ENCODE measurements around the gene TCHHL1. TPM values are rescaled to one million over a fixed set of nuclear protein-coding genes. Genes with fewer than 3 reads are reported as not detected.

The TCHHL1 gene
- total and polyA plus RNA-seq, 2 donors, result 0.05 to 0.16 TPM

GRCh38 chr1:152047730-152048415 lies 41.0 kb downstream of the TCHHL1 start:
- Histone ChIP-seq H3K36me3 (ENCODE audit: control insufficient read depth in 2 of 2, insufficient read depth in 2 of 2, low read length in 1 of 2) (no peaks in the 10 kb centered on the region), H3K27ac (ENCODE audit: low read depth in 1 of 2, low read length in 1 of 2) (peak overlapping the region; percentile 95 to 98), H3K9me3 (ENCODE audit: control insufficient read depth in 2 of 2, insufficient read depth in 1 of 2, low read length in 1 of 2) (no peaks in the 10 kb centered on the region), H3K27me3 (ENCODE audit: control insufficient read depth in 2 of 2, insufficient read depth in 1 of 2, low read length in 1 of 2) (peaks cover 0 to 3% of the 10 kb centered on the region in 2 donors), H3K4me3 (ENCODE audit: low read length in 2 of 2) (peak overlapping the region; percentile 13 to 43), H3K4me1 (ENCODE audit: control insufficient read depth in 2 of 2, insufficient read depth in 2 of 2, low read length in 2 of 2) (peaks cover 15 to 27% of the 10 kb centered on the region in 2 donors)
- peak in 8 of 9 donors; percentile 64 to 91 (median 72) for DNase-seq (ENCODE audit: low read depth in 6 of 9, low spot score in 9 of 9)
- WGBS, result 5% methylated on average over 13 of the region's 13 CpGs

- 80% methylated on average over 5 of the region's 5 CpGs for WGBS
- H3K36me3 ChIP-seq (ENCODE audit: control insufficient read depth in 2 of 2, insufficient read depth in 2 of 2, low read length in 1 of 2), result no peaks in the 10 kb centered on the region
- peak overlapping the region in 1 of 2 donors; percentile 13 for H3K4me3 ChIP-seq (ENCODE audit: low read length in 2 of 2)
- H3K4me1 ChIP-seq (ENCODE audit: control insufficient read depth in 2 of 2, insufficient read depth in 2 of 2, low read length in 2 of 2), result peaks cover 15 to 27% of the 10 kb centered on the region in 2 donors
- H3K9me3 ChIP-seq (ENCODE audit: control insufficient read depth in 2 of 2, insufficient read depth in 1 of 2, low read length in 1 of 2), result no peaks in the 10 kb centered on the region
- peak overlapping the region; percentile 95 to 98 for H3K27ac ChIP-seq (ENCODE audit: low read depth in 1 of 2, low read length in 1 of 2)
- no peaks in the 10 kb centered on the region for H3K27me3 ChIP-seq (ENCODE audit: control insufficient read depth in 2 of 2, insufficient read depth in 1 of 2, low read length in 1 of 2)
- DNase-seq (ENCODE audit: low read depth in 6 of 9, low spot score in 9 of 9), result peak in 1 of 9 donors; percentile 19
Observed at GRCh38 chr1:152047413-152047729, 41.5 kb downstream of the TCHHL1 start.

- Histone ChIP-seq H3K9me3 (ENCODE audit: control insufficient read depth in 2 of 2, insufficient read depth in 1 of 2, low read length in 1 of 2) (no peaks in the 10 kb centered on the region), H3K27ac (ENCODE audit: low read depth in 1 of 2, low read length in 1 of 2) (no peak overlapping the region), H3K4me3 (ENCODE audit: low read length in 2 of 2) (no peak overlapping the region), H3K36me3 (ENCODE audit: control insufficient read depth in 2 of 2, insufficient read depth in 2 of 2, low read length in 1 of 2) (no peaks in the 10 kb centered on the region), H3K4me1 (ENCODE audit: control insufficient read depth in 2 of 2, insufficient read depth in 2 of 2, low read length in 2 of 2) (peaks cover 20 to 34% of the 10 kb centered on the region in 2 donors), H3K27me3 (ENCODE audit: control insufficient read depth in 2 of 2, insufficient read depth in 1 of 2, low read length in 1 of 2) (no peaks in the 10 kb centered on the region)
- 69% methylated on average over 3 of the region's 3 CpGs for whole genome bisulfite sequencing
- peak in 1 of 9 donors; percentile 32 for DNase-seq (ENCODE audit: low read depth in 6 of 9, low spot score in 9 of 9)
Observed at GRCh38 chr1:152044386-152044785, 44.5 kb downstream of the TCHHL1 start.

GRCh38 chr1:152043870-152044269 lies 45.0 kb downstream of the TCHHL1 start:
- H3K9me3 ChIP-seq (ENCODE audit: control insufficient read depth in 2 of 2, insufficient read depth in 1 of 2, low read length in 1 of 2), result no peaks in the 10 kb centered on the region
- H3K27ac ChIP-seq (ENCODE audit: low read depth in 1 of 2, low read length in 1 of 2), result no peak overlapping the region
- no peaks in the 10 kb centered on the region for H3K36me3 ChIP-seq (ENCODE audit: control insufficient read depth in 2 of 2, insufficient read depth in 2 of 2, low read length in 1 of 2)
- H3K4me1 ChIP-seq (ENCODE audit: control insufficient read depth in 2 of 2, insufficient read depth in 2 of 2, low read length in 2 of 2), result peaks cover 22 to 39% of the 10 kb centered on the region in 2 donors
- H3K4me3 ChIP-seq (ENCODE audit: low read length in 2 of 2), result no peak overlapping the region
- DNase-seq (ENCODE audit: low read depth in 6 of 9, low spot score in 9 of 9), result no peak
- WGBS, result 96% methylated on average over 5 of the region's 5 CpGs
- no peaks in the 10 kb centered on the region for H3K27me3 ChIP-seq (ENCODE audit: control insufficient read depth in 2 of 2, insufficient read depth in 1 of 2, low read length in 1 of 2)

GRCh38 chr1:152042030-152042429 lies 46.8 kb downstream of the TCHHL1 start:
- Histone ChIP-seq H3K36me3 (ENCODE audit: control insufficient read depth in 2 of 2, insufficient read depth in 2 of 2, low read length in 1 of 2) (no peaks in the 10 kb centered on the region), H3K9me3 (ENCODE audit: control insufficient read depth in 2 of 2, insufficient read depth in 1 of 2, low read length in 1 of 2) (no peaks in the 10 kb centered on the region), H3K4me1 (ENCODE audit: control insufficient read depth in 2 of 2, insufficient read depth in 2 of 2, low read length in 2 of 2) (peaks cover 20 to 40% of the 10 kb centered on the region in 2 donors), H3K4me3 (ENCODE audit: low read length in 2 of 2) (no peak overlapping the region), H3K27ac (ENCODE audit: low read depth in 1 of 2, low read length in 1 of 2) (no peak overlapping the region), H3K27me3 (ENCODE audit: control insufficient read depth in 2 of 2, insufficient read depth in 1 of 2, low read length in 1 of 2) (no peaks in the 10 kb centered on the region)
- DNase-seq (ENCODE audit: low read depth in 6 of 9, low spot score in 9 of 9), result no peak
- 89% methylated on average over 1 of the region's 1 CpG for WGBS

GRCh38 chr1:152039886-152040285 lies 49.0 kb downstream of the TCHHL1 start:
- Histone ChIP-seq H3K9me3 (ENCODE audit: control insufficient read depth in 2 of 2, insufficient read depth in 1 of 2, low read length in 1 of 2) (no peaks in the 10 kb centered on the region), H3K4me3 (ENCODE audit: low read length in 2 of 2) (no peak overlapping the region), H3K36me3 (ENCODE audit: control insufficient read depth in 2 of 2, insufficient read depth in 2 of 2, low read length in 1 of 2) (no peaks in the 10 kb centered on the region), H3K27me3 (ENCODE audit: control insufficient read depth in 2 of 2, insufficient read depth in 1 of 2, low read length in 1 of 2) (no peaks in the 10 kb centered on the region), H3K27ac (ENCODE audit: low read depth in 1 of 2, low read length in 1 of 2) (no peak overlapping the region), H3K4me1 (ENCODE audit: control insufficient read depth in 2 of 2, insufficient read depth in 2 of 2, low read length in 2 of 2) (peaks cover 22 to 42% of the 10 kb centered on the region in 2 donors)
- peak in 1 of 9 donors; percentile 26 for DNase-seq (ENCODE audit: low read depth in 6 of 9, low spot score in 9 of 9)
- 79% methylated on average over 1 of the region's 1 CpG for WGBS

GRCh38 chr1:152039461-152039860 lies 49.4 kb downstream of the TCHHL1 start:
- WGBS, result 98% methylated on average over 1 of the region's 1 CpG
- Histone ChIP-seq H3K27ac (ENCODE audit: low read depth in 1 of 2, low read length in 1 of 2) (no peak overlapping the region), H3K36me3 (ENCODE audit: control insufficient read depth in 2 of 2, insufficient read depth in 2 of 2, low read length in 1 of 2) (no peaks in the 10 kb centered on the region), H3K4me1 (ENCODE audit: control insufficient read depth in 2 of 2, insufficient read depth in 2 of 2, low read length in 2 of 2) (peaks cover 26 to 46% of the 10 kb centered on the region in 2 donors), H3K4me3 (ENCODE audit: low read length in 2 of 2) (no peak overlapping the region), H3K9me3 (ENCODE audit: control insufficient read depth in 2 of 2, insufficient read depth in 1 of 2, low read length in 1 of 2) (no peaks in the 10 kb centered on the region), H3K27me3 (ENCODE audit: control insufficient read depth in 2 of 2, insufficient read depth in 1 of 2, low read length in 1 of 2) (no peaks in the 10 kb centered on the region)
- DNase-seq (ENCODE audit: low read depth in 6 of 9, low spot score in 9 of 9), result no peak

GRCh38 chr1:152038871-152039270 lies 50.0 kb downstream of the TCHHL1 start:
- no peaks in the 10 kb centered on the region for H3K27me3 ChIP-seq (ENCODE audit: control insufficient read depth in 2 of 2, insufficient read depth in 1 of 2, low read length in 1 of 2)
- peak overlapping the region; percentile 64 to 93 for H3K27ac ChIP-seq (ENCODE audit: low read depth in 1 of 2, low read length in 1 of 2)
- peaks cover 31 to 51% of the 10 kb centered on the region in 2 donors for H3K4me1 ChIP-seq (ENCODE audit: control insufficient read depth in 2 of 2, insufficient read depth in 2 of 2, low read length in 2 of 2)
- no peaks in the 10 kb centered on the region for H3K9me3 ChIP-seq (ENCODE audit: control insufficient read depth in 2 of 2, insufficient read depth in 1 of 2, low read length in 1 of 2)
- H3K36me3 ChIP-seq (ENCODE audit: control insufficient read depth in 2 of 2, insufficient read depth in 2 of 2, low read length in 1 of 2), result no peaks in the 10 kb centered on the region
- H3K4me3 ChIP-seq (ENCODE audit: low read length in 2 of 2), result no peak overlapping the region
- no peak for DNase-seq (ENCODE audit: low read depth in 6 of 9, low spot score in 9 of 9)
- 97% methylated on average over 10 of the region's 10 CpGs for WGBS

- peak within 1 kb of the TSS; percentile 75 to 90 for H3K4me3 ChIP-seq (ENCODE audit: low read length in 2 of 2)
- H3K9me3 ChIP-seq (ENCODE audit: control insufficient read depth in 2 of 2, insufficient read depth in 1 of 2, low read length in 1 of 2), result no peaks in the 10 kb centered on the region
- H3K27ac ChIP-seq (ENCODE audit: low read depth in 1 of 2, low read length in 1 of 2), result peak within 1 kb of the TSS; percentile 95 to 98
- peaks cover 21 to 23% of the 10 kb centered on the region in 2 donors for H3K36me3 ChIP-seq (ENCODE audit: control insufficient read depth in 2 of 2, insufficient read depth in 2 of 2, low read length in 1 of 2)
- peaks cover 37 to 52% of the 10 kb centered on the region in 2 donors for H3K4me1 ChIP-seq (ENCODE audit: control insufficient read depth in 2 of 2, insufficient read depth in 2 of 2, low read length in 2 of 2)
- peak in 7 of 9 donors; percentile 18 to 71 (median 42) for DNase-seq (ENCODE audit: low read depth in 6 of 9, low spot score in 9 of 9)
- under 1% methylated on average over 53 of the region's 53 CpGs for WGBS
- no peaks in the 10 kb centered on the region for H3K27me3 ChIP-seq (ENCODE audit: control insufficient read depth in 2 of 2, insufficient read depth in 1 of 2, low read length in 1 of 2)
Observed at GRCh38 chr1:152036267-152037216, 52.3 kb downstream of the TCHHL1 start, which contains the start of gene S100A11. TSS of gene S100A11 (minus strand) at chr1:152037004. CDS start at chr1:152036915, 89 bp downstream.
